Common myeloid progenitor, CD34-positive (primary cell): Measurements from ENCODE around the gene CCDC170.

Source experiments
- CTCF ChIA-PET: fragments of 350-600 bp; sonication (Branson Sonifier 250); formaldehyde crosslinking; loops from one replicate; lab custom pipeline; 2021; ENCODE audit warnings: antibody characterized with exemption; lab: Charles Lee
- POLR2A ChIA-PET: fragments of 350-600 bp; sonication (Branson Sonifier 250); formaldehyde crosslinking; loops from one replicate; lab custom pipeline; 2021; ENCODE audit warnings: antibody characterized with exemption; lab: Charles Lee
- DNase-seq, 3 donors: peaks; one replicate each; pipeline versions ENCODE4 v3.0.0 to v3.0.0-alpha.2; 2013
- H3K27ac ChIP-seq, 2 experiments: 1 replicate in 1 of 2; 2 replicates in 1 of 2; pipeline ENCODE4 v1.7.0; 2013; ENCODE audit warnings: inconsistent platforms in 2 of 2, low read length in 2 of 2, mild to moderate bottlenecking in 2 of 2, low read depth in 1 of 2, moderate library complexity in 1 of 2; ENCODE audit not compliant: severe bottlenecking in 2 of 2, insufficient read depth in 1 of 2, poor library complexity in 1 of 2
- H3K27me3 ChIP-seq, 5 experiments: replicated peaks in 2 of 5; 1 replicate in 3 of 5; 2 replicates in 2 of 5; pipeline versions ENCODE4 v1.6.1 to v1.7.0; 2013; ENCODE audit warnings: low read length in 4 of 5, mild to moderate bottlenecking in 2 of 5, moderate library complexity in 2 of 5, inconsistent platforms in 1 of 5; ENCODE audit not compliant: insufficient read depth in 5 of 5, control insufficient read depth in 4 of 5
- H3K36me3 ChIP-seq, 4 experiments: 1 replicate in 2 of 4; 2 replicates in 2 of 4; pipeline versions ENCODE4 v1.6.1 to v1.7.0; 2013; ENCODE audit warnings: low read length in 3 of 4, control low read depth in 1 of 4, mild to moderate bottlenecking in 1 of 4; ENCODE audit not compliant: control insufficient read depth in 4 of 4, insufficient read depth in 4 of 4
- H3K4me1 ChIP-seq, 4 experiments: 1 replicate in 3 of 4; 2 replicates in 1 of 4; pipeline versions ENCODE4 v1.6.1 to v1.7.1; 2013; ENCODE audit warnings: low read length in 3 of 4, mild to moderate bottlenecking in 3 of 4, control low read depth in 1 of 4, inconsistent platforms in 1 of 4, moderate library complexity in 1 of 4; ENCODE audit not compliant: control insufficient read depth in 4 of 4, insufficient read depth in 4 of 4; ENCODE audit errors: control extremely low read depth in 1 of 4
- H3K4me3 ChIP-seq, 7 experiments: 1 replicate in 4 of 7; 2 replicates in 3 of 7; pipeline versions ENCODE4 v1.5.1 to v1.7.0; 2013; ENCODE audit warnings: mild to moderate bottlenecking in 7 of 7, low read length in 6 of 7, moderate library complexity in 6 of 7, inconsistent platforms in 2 of 7, low read depth in 2 of 7, control low read depth in 1 of 7; ENCODE audit not compliant: insufficient read depth in 4 of 7, control insufficient read depth in 1 of 7; ENCODE audit errors: extremely low read depth in 1 of 7
- H3K9me3 ChIP-seq, 5 experiments: 1 replicate in 4 of 5; 2 replicates in 1 of 5; pipeline versions ENCODE4 v1.6.1 to v1.7.1; 2013; ENCODE audit warnings: low read length in 4 of 5, mild to moderate bottlenecking in 2 of 5, inconsistent platforms in 1 of 5, low read depth in 1 of 5, moderate library complexity in 1 of 5; ENCODE audit not compliant: control insufficient read depth in 4 of 5, insufficient read depth in 2 of 5; ENCODE audit errors: control extremely low read depth in 1 of 5
- WGBS: methylation state at CpG from one replicate; pipeline ENCODE4 v1.1.5; 2013; ENCODE audit not compliant: insufficient coverage; 5-methylcytosine and 5-hydroxymethylcytosine counted together

CCDC170 gene

GRCh38 chr6:151633526-151634335 is 139.9 kb downstream of the CCDC170 start:
- H3K27ac ChIP-seq = no peak overlapping the region
- peaks cover 0 to 3% (median 0%) of the 10 kb centered on the region in 5 experiments for H3K9me3 ChIP-seq
- CTCF ChIA-PET = no interaction called here
- H3K4me1 ChIP-seq = no peaks in the 10 kb centered on the region
- no peaks in the 10 kb centered on the region for H3K27me3 ChIP-seq
- WGBS = 94% methylated on average over 5 of the region's 5 CpGs
- POLR2A ChIA-PET = no interaction called here
- H3K4me3 ChIP-seq = no peak overlapping the region
- DNase-seq = no peak
- no peaks in the 10 kb centered on the region for H3K36me3 ChIP-seq

- no peak overlapping the region for H3K27ac ChIP-seq
- no peak for DNase-seq
- ChIA-PET CTCF (no interaction called here), POLR2A (no interaction called here)
- 100% methylated on average over 1 of the region's 3 CpGs for WGBS
- H3K36me3 ChIP-seq = no peaks in the 10 kb centered on the region
- no peaks in the 10 kb centered on the region for H3K4me1 ChIP-seq
- no peaks in the 10 kb centered on the region for H3K27me3 ChIP-seq
- no peak overlapping the region for H3K4me3 ChIP-seq
- H3K9me3 ChIP-seq = peaks cover 0 to 3% (median 0%) of the 10 kb centered on the region in 5 experiments
Observed at GRCh38 chr6:151634336-151634720, 140.5 kb downstream of the CCDC170 start.

- H3K9me3 ChIP-seq = peaks cover 0 to 3% (median 0%) of the 10 kb centered on the region in 5 experiments
- POLR2A ChIA-PET = no interaction called here
- H3K36me3 ChIP-seq = no peaks in the 10 kb centered on the region
- 100% methylated on average over 2 of the region's 3 CpGs for WGBS
- no peak for DNase-seq
- H3K27me3 ChIP-seq = no peaks in the 10 kb centered on the region
- no peak overlapping the region for H3K4me3 ChIP-seq
- H3K4me1 ChIP-seq = no peaks in the 10 kb centered on the region
- no peak overlapping the region for H3K27ac ChIP-seq
- CTCF ChIA-PET = no interaction called here
Observed at GRCh38 chr6:151635741-151636140, 141.9 kb downstream of the CCDC170 start.

GRCh38 chr6:151637814-151638213 is 144.0 kb downstream of the CCDC170 start:
- Histone ChIP-seq H3K27me3 (no peaks in the 10 kb centered on the region), H3K36me3 (no peaks in the 10 kb centered on the region), H3K4me3 (no peak overlapping the region), H3K9me3 (peaks cover 0 to 3% (median 0%) of the 10 kb centered on the region in 5 experiments), H3K27ac (no peak overlapping the region), H3K4me1 (no peaks in the 10 kb centered on the region)
- no CpG with 5 or more reads among the region's 3 CpGs for WGBS
- no peak for DNase-seq
- ChIA-PET POLR2A (no interaction called here), CTCF (no interaction called here)

- no peaks in the 10 kb centered on the region for H3K27me3 ChIP-seq
- H3K36me3 ChIP-seq = no peaks in the 10 kb centered on the region
- no peak overlapping the region for H3K4me3 ChIP-seq
- no peak for DNase-seq
- ChIA-PET CTCF (no interaction called here), POLR2A (no interaction called here)
- peaks cover 0 to 3% (median 0%) of the 10 kb centered on the region in 5 experiments for H3K9me3 ChIP-seq
- no peaks in the 10 kb centered on the region for H3K4me1 ChIP-seq
- WGBS = no CpG with 5 or more reads among the region's 1 CpG
- no peak overlapping the region for H3K27ac ChIP-seq
Observed at GRCh38 chr6:151639750-151640149, 145.9 kb downstream of the CCDC170 start.

- Histone ChIP-seq H3K36me3 (no peaks in the 10 kb centered on the region), H3K4me1 (no peaks in the 10 kb centered on the region), H3K9me3 (peaks cover 0 to 6% (median 0%) of the 10 kb centered on the region in 5 experiments), H3K4me3 (no peak overlapping the region), H3K27me3 (no peaks in the 10 kb centered on the region), H3K27ac (no peak overlapping the region)
- no peak for DNase-seq
- POLR2A ChIA-PET = no interaction called here
- CTCF ChIA-PET = no interaction called here
- WGBS = 90% methylated on average over 2 of the region's 3 CpGs
Observed at GRCh38 chr6:151641028-151641427, 147.2 kb downstream of the CCDC170 start.

GRCh38 chr6:151647976-151648639 is 154.3 kb downstream of the CCDC170 start:
- CTCF ChIA-PET = no interaction called here
- Histone ChIP-seq H3K4me1 (no peaks in the 10 kb centered on the region), H3K36me3 (no peaks in the 10 kb centered on the region), H3K9me3 (peaks cover 0 to 3% (median 0%) of the 10 kb centered on the region in 5 experiments), H3K27me3 (no peaks in the 10 kb centered on the region), H3K4me3 (no peak overlapping the region), H3K27ac (no peak overlapping the region)
- POLR2A ChIA-PET = no interaction called here
- DNase-seq = no peak
- 97% methylated on average over 11 of the region's 12 CpGs for WGBS
